Suprapubic skin (tissue), 4 donors: ENCODE results near the gene TAF4B.

Experiments used
- CTCF ChIP-seq, 2 donors: fragments of 200-600 bp in 1 of 2; fragments of 450-650 bp in 1 of 2; sonication (generic) in 1 of 2; IDR thresholded peaks; one replicate each; pipeline ENCODE4 v1.5.1; 2016 to 2019; ENCODE audit warnings: antibody characterized with exemption in 2 of 2, mild to moderate bottlenecking in 1 of 2, moderate library complexity in 1 of 2
- EP300 ChIP-seq: sonication (generic); formaldehyde crosslinking; IDR thresholded peaks from one replicate; pipeline ENCODE4 v1.6.1; 2017; ENCODE audit warnings: antibody characterized with exemption
- POLR2A ChIP-seq, 2 donors: fragments of 450-650 bp; IDR thresholded peaks; one replicate each; pipeline ENCODE4 v1.6.1; 2017; ENCODE audit warnings: antibody characterized with exemption in 2 of 2, mild to moderate bottlenecking in 2 of 2, moderate library complexity in 2 of 2
- POLR2AphosphoS5 ChIP-seq, 3 donors: sonication (generic); formaldehyde crosslinking; IDR thresholded peaks; one replicate each; pipeline ENCODE4 v1.6.1; 2017; ENCODE audit warnings: antibody characterized with exemption in 3 of 3

GRCh38 chr18:26335571-26336487 is 109.6 kb downstream of the TAF4B start:
- no peak for TF ChIP-seq CTCF (IDR thresholded peaks at IDR 0.05)
- no peak for TF ChIP-seq POLR2A (IDR thresholded peaks at IDR 0.05)
- TF ChIP-seq POLR2AphosphoS5 (IDR thresholded peaks at IDR 0.05) = no peak
- no peak for TF ChIP-seq EP300
